ENCODE data around the gene CALR3.
A peak's percentile ranks its signal among the peaks of the same experiment; 100 is the strongest.
"Not testable (repeated sequence)": the region's sequence is repeated elsewhere in the genome, so short reads cannot be mapped to it uniquely, and the experiment has no call there.

CALR3 gene

DNA sequence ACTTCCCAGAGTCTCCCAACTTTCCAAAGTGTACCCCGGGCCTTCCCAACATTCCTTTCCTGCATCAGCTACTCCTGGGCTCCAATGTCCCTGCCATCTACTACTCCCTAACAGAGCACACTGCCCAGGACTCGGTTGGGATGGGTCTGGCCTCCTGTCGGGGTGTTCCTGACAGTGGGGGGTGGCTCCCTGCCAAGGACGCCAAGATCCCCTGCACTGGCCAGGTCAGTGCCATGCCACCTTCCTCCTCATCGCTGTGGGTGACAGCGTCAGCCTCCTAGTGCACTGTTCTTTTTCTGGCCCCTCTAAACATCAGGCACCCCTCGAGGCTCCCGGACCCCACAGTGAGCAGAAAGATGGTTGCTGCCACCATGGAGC is 38.0 kb downstream of the CALR3 start:
- DNase-seq (ENCODE audit: low read depth in 2 of 2) = no peak

DNA sequence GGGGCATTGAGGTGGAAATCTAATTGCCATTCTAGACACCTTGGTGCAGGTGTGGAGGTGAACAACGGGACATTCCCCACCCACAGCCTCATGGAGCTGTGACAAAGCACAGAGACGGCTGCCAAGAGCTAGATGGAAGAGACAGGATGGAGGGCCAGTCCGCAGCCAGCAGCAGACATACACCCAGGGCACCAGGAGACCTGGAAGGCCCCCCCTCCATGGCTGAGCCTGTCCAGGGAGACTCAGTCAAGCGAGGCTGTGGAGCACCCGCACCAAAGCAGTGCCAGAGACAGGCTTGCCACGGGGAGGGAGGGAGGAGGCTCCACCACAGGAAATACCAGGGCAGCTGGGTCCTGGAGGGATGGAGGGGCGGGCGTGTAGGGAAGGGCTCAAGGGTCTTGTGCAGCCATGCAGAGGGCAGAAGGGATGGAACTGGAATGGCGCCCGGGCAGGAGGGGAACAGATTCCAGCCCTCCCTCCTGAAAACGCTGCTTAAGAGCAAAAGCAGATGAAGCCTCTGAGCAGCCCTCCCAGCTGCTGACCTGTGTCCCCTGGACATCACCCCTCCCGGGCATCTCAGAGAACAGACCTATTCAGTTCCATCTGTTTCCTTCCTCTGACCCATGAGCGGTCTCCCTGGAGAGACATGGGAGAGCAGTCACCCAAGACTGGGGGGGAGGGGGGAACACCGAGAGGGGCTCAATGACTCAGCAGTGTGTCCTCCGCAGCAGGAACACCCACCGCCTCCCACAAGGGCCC is 38.6 kb downstream of the CALR3 start:
- DNase-seq (ENCODE audit: low read depth in 2 of 2) = no peak

DNA sequence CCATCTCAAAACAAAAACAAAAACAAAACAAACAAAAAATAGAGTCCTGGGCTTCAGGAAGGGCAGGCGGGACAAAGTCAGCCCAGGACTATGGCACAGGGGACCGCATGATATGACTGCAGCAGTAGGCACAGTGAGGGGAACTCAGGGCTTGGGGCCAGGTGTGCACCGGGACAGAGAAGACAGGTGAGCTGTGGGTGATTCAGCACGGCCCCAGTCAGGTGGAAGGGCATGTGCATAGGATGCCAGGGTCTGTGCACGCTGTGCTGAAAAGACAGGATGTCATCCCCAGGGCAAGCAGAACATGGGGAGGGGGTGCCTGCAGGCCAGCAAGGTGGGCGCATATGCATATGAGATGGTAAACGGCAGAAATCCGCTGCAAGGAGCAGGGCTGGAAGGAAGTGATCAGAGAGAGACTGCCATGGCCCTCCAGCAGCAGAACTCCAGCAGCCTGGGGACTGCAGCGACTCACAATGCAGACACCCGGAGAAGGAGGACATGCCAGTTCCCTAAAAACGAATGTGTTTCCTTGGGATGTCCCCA is 39.2 kb downstream of the CALR3 start:
- no peak for DNase-seq (ENCODE audit: low read depth in 2 of 2)

DNA sequence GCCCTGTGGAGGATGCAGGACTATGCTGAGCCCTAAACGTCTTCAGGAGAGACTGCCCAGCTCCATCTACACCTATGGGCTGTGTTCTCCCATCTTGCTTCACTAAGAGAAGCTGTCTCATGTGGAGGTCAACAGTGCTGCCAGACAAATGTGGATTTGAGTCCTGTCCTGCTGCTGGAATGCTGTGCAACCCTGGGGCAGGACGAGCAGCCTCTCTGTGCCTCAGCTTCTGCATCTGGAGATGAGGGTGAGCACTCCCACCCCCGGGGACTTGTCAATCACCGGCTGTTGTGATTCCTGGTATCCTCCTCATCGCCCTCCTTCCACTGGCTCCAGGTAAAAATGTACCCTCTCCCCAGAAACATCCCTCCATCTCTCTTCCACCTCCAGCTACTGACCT is 40.5 kb downstream of the CALR3 start:
- no peak for DNase-seq (ENCODE audit: low read depth in 2 of 2)

DNA sequence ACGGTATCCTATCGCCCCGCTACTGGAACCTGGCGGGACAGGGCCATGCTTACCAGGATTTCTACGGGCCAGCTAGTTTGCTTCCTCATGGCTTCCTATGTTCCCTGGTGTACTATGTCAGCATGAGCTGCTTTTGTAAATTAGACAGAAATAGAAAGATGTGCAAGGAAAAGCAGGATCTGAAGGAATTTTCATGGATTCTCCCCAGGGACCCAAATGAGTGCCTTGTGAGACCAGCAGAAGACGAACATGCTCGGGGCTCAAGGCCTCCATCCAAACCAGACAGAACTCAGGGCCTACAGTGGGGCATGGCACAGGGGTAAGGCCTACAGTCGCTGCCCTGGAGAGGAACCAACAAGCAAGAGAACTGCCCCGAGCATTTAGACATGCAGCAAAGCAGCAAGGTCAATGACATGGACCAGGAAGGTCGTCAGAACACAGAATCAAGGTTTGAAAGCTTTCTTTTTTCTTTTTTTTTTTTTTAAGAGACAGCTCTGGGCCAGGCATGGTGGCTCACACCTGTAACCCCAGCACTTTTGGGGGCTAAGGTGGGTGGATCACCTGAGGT is 41.5 kb downstream of the CALR3 start:
- no peak for DNase-seq (ENCODE audit: low read depth in 2 of 2)

DNA sequence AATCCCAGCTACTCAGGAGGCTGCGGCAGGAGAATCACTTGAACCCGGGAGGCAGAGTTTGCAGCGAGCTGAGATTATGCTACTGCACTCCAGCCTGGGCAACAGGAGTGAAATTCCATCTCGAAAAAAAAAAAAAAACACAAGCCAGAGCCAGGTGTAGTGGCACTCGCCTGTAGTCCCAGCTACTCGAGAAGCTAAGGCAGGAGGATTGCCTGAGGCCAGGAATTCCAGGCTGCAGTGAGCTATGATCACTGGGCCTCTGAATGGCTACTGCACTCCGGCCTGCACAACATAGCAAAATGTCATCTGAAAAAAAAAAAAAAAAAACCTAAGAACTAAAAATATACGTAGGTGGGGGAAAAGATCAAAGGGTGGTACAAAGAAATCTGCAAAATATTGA is 43.6 kb downstream of the CALR3 start:
- no peak for DNase-seq (ENCODE audit: low read depth in 2 of 2)

DNA sequence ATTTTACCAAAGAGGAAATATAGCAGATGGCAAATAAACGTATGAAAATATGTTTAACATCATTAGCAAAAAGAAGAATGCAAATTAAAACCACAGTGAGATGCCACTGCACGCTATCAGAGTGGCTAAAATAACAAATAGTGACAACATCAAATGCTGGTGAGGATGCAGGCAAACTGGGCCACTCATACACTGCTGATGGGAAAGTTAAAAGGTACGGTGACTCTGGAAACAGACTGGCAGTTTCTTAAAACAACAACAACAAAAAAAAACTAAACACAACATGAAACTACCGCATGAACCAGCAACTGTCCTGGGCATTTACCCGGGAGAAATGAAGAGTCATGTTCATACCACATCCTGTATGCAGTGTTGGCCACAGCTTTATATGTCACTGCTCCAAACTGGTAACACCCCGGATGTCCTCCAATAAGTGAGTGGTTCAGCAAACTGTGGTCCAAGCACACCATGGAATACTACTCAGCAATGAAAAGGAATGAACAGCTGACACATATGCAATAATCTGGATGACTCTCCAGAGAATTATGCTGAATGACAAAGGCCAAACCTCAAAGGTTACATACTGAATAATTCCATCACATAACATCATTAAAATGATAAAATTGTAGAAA is 46.5 kb downstream of the CALR3 start:
- no peak for DNase-seq (ENCODE audit: low read depth in 2 of 2)

DNA sequence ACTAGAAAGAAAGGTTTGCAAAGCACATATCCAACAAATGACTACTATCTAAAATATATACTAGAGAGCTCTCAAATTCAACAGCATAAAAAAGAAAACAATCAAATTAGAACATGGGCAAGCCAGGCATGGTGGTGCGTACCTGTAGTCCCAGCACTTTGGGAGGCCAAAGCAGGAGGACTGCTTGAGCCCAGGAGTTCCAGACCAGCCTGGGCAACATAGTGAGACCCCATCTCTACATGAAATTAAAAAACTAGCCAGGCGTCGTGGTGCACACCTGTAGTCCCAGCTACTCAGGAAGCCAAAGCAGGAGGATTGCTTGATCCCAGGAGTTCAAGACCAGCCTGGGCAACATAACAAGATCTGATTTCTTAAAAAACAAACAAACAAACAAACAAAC is 47.1 kb downstream of the CALR3 start:
- not testable (repeated sequence) for DNase-seq (ENCODE audit: low read depth in 2 of 2)

DNA sequence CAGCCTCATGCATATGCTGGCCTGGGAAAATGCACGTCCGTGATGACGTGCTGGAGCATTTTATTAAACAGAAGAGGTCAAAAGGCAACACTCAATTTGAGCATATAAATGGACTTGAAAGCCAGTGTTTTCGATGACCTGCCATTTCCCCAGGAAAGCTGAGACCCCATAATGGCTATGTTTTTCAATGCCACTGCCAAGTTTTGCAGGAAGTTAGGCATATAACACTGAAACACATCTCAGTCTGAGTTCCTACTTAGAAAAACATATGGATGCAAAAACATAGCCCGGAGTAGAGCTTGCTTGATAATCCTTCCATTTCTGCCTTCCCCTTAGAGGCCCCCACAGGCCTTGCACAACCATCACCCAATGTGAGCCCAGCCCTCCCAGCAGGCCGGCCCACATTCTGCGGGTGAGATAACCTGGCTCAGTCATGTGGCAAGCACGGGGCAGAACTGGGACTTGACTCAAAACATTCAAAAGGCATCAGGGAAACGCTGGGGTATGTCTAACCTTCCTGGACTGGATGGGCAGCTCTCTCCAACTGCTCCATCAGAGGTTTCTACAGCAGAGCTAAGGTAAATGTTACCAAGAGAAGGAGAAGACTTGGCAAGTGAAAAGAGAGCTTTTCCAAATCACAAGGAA is 49.1 kb downstream of the CALR3 start:
- peak; percentile 13 to 35 for DNase-seq (ENCODE audit: low read depth in 2 of 2)

DNA sequence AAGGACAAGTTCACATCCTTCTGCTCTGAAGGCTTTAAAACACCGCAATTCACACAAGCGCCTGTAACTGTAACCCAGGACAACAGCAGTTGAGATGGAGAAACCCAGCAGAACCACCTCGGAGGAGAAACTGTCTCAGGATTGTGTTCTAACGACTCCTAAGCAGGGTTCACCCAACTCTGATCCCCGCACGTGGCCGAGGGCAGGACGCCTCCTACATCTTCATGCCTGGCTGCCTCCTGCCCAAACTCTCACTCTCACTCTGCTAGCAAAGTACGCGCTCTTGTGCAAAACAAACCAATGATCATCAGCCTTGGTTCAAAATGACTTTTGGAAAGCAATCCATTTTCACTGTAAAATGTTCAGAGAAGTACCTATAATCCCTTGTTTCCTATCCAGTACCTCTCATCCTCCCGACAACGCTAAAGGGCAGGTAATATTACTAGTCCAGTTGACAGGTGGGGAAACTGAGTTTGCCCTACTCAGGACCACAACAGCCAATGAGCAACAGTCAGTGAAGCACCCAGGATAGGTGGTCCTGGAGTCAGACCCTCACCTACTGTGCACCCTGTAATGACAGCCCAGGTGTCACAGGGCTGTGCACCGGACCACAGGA is 49.8 kb downstream of the CALR3 start:
- DNase-seq (ENCODE audit: low read depth in 2 of 2) = no peak

DNA sequence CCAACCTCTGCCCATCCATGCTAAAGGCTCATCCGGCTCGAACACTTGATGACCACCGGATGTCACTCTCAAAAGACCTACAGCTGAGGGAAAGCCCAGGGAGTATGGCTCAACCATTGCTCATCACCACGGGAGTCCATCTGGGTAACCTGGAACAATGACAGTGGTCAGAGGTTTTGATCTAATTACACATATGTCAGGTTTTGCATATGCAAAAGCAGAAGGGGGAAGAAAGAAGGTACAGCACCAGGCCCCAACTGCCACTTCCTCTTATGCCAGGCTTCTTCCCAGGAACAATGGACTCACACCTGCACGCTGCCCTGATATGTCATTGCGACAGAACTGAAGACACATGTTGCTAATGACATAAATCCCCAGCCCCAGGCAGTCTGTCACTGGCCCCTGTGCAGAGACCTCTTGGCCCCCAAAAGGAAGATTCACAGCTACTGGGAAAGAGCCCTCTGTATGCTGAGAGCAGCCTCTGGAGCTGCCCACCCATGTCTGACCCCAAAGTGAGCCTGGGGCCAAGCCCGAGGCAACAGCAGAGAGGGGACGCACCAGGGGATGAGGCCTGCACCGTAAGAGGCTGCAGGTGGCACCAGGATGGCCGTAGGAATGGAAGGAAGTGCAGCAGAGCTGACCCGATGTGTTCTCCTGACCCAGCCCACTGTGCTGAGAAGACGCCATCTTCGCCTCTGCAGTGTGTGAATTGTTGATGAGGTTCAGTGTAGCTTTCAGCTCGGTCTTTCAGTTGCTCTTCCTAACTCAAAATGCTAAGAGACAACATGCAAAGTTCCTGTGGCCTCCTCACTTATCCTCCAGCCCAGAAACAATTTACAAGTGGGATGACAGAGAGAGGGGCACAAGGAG is 50.5 kb downstream of the CALR3 start:
- DNase-seq (ENCODE audit: low read depth in 2 of 2) = no peak

DNA sequence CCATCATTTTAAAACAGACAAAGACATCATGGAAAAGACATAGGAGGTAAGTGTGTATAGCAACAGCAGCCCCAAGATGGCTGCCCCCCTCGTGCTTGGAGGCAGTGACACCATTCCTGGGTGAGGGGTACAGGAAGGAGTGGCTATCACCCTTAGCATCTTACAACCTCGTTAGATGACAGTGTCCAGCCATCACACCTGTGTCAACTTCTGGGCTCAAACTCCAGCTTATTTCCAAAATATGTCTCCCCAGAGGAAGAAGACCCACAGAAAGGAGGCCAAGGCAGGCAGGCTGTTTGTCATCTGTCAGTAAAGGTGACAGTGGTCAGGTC is 51.7 kb downstream of the CALR3 start:
- no peak for DNase-seq (ENCODE audit: low read depth in 2 of 2)

DNA sequence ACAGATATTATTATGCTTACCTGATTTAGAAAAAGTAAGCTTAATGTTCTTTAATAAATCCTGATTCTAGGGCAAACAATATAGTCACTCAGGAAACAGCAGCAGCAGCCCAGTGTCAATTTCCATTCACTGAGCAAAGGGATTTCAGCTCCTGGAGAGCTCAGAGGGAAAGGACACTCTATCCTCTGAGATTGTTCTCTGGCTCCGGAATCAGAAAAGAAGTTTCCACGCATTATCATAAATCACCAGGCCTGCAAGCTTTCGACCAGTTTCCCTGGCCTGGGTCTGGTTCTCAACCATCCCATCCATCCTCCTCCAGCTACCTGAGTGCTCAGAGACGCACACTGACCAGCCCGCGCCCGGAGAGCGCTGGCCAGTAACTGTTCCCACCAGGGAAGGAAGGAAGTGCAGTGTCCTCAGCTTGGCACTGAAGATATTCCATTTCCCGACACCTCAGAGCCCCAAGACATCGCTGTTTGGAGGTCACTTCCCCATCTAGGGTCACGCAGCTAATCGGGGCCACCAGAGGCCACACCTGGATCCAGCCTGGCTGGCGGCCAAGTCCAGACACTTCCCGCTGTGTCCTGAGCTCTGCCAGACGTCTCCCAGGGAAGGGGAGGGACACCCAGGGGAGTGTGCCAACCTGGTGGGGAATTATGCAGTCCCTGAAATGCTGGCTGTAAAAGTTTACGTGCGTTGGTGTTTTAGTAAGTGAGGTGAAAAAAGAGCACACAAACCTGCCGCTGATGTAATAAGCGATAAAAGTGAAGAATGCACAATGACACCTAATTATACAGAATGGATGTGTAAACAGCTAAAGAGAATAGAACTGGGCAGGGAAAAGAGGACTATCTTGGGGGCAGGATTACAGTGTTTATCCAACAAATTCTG is 53.3 kb downstream of the CALR3 start:
- DNase-seq (ENCODE audit: low read depth in 2 of 2) = no peak

DNA sequence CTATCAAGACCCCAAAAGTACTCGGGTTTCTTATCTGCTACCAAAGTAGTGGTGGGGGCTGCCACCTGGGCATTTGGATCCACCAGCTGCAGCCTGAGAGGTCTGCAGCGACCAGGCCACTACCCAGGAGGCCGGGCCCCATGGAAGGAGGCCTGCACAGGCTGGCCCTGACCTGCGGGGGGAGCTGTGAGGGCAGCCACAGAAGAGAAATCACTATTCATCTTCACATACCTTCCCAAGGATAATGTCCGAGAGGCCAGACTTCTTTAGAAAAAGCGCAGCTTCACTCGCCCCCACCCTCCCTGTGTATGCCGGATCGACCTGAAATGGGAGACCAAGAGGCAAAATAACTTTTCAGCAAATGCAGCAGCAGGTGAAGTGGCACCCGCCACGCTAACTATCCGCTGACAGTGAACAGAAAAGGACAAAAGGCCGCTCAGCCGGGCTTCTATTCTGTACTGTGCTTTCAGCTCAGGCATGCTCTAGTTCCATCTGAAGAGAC is 54.3 kb downstream of the CALR3 start:
- no peak for DNase-seq (ENCODE audit: low read depth in 2 of 2)

DNA sequence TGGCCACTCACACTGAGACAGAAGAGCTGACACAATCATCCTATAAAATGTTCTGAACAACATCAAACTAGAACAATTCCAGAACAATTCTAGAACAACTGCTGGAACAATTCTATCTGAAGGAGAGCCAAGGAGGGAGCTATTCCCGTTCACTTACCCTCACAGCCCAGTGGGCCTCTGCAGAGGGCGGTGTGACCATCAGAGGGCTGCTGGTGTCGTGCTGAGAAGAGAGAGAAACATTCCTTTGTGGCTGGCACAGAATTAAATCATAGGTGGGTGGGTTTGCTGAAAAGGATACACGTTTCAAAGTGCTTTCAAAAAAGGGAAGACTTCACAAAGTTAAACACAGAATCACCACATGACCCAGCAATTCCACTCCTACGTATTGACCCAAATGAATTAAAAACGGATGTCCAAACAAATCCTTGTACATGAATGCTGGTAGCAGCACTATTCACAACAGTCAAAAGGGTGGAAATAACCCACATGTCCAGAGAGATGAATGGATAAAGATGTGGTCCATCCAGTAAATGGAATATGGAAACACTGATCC is 59.1 kb downstream of the CALR3 start:
- DNase-seq (ENCODE audit: low read depth in 2 of 2) = no peak

DNA sequence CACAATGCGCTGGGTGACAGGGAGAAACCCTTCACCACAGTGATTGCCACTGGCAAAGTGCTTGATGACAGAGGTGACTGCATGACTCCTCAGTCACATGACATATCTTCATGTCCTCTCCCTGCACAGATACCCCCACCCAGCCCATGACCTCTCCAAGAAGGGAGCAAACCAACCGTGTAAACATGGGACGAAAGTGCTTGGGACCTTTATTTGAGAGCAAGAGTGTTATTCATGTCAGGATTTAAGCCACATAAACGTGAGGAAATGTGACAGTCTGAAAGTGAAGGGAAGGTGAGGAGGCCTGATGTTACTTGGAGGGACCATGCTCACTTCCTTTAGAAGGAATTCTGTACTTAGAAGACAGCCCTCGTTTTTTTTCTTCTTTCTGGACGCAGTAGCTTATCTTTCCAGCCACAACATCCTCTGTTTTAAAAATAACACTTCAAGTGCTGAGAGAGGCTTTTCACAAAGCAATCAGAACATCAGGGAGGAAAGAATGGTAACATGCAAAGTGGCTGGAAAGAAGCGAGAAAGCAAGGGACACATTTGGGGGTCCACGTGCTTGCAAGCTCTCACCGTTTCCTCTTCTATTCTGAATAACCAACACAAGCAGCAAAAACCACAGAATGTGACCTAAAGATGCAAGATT is 59.8 kb downstream of the CALR3 start:
- no peak for DNase-seq (ENCODE audit: low read depth in 2 of 2)

DNA sequence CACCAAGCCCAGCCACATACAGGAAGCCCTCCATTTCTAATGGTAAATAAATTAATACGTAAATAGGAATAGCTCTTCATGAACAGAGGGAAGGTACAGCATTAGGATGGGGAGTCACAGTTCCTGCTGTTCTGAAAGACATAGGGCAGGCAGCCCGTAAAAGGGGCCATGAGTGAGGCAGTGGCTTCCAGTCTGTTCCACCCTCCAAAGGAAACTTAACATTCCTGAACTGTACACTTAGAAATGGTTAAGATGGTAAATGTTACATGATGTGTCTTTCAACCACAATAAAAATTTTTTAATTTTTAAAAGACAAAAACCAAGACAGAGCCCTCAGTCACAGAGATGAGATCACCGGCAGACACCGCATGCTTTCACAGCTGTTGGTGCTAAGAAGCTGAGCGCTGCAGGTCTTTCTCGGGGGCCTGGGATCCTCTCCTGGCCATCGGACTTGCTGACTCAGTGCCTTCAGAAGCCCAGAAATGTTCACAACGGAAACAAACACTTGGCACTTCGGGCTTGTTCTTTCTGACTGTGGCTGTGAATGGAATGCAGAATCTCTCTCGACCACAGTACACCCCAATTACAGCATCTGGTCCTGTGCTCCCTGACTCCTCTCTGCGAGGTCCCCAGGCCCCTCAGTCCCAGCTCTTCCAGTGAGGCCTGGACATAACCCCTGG is 60.6 kb downstream of the CALR3 start:
- DNase-seq (ENCODE audit: low read depth in 2 of 2) = no peak

DNA sequence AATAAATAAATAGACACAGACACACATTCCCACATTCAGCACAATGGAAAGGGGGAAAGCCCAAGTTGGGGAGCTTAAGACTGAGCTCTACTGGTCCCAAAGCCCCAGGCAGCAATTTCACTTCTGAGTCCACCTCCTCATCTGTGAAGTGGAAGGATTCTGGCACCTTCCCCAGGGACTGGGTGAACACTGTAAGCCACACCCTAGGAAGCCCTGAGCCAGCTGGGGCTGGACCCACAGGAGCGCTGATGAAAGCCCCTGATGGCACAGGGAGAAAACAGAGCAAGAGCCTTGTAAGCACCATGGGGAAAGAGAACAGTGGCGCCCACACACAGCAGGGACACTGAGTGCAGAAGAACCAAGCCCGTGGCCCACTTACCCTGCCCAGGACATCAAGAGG is 62.0 kb downstream of the CALR3 start:
- no peak for DNase-seq (ENCODE audit: low read depth in 2 of 2)

DNA sequence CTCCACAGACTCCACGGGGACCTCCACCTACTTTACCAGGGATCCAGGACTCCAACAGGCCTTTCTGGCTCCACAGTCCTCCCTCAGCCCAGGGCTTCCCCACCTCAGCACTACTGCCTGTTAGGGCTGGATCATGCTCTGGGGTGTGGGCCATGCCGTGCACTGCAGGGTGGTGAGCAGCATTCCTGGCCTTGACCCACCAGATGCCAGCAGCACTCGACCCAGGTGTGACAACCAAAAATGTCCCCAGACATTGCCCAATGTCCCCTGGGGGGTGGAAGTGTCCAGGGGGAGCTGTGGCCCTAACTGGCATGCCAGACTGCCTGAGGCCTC is 66.2 kb downstream of the CALR3 start:
- DNase-seq (ENCODE audit: low read depth in 2 of 2) = no peak
